Neural cell (in vitro differentiated cells): ENCODE measurements around the gene JADE1. TPM values are rescaled to one million over a fixed set of nuclear protein-coding genes. Genes with fewer than 3 reads are reported as not detected.

Source experiments
- H2AFZ ChIP-seq: fragments of 200-600, 300-800 bp; sonication (generic), shearing (Covaris generic); 2 replicates; pipeline ENCODE4 v1.6.0; 2014; ENCODE audit warnings: low read depth, mild to moderate bottlenecking, antibody characterized with exemption, low read length, moderate library complexity
- H3F3A ChIP-seq: fragments of 200-600 bp; shearing (Covaris generic); 2 replicates; pipeline ENCODE4 v1.6.1; 2016; ENCODE audit warnings: mild to moderate bottlenecking, moderate library complexity, mixed read lengths, antibody characterized with exemption, low read length; ENCODE audit not compliant: insufficient read depth, poor library complexity, severe bottlenecking
- H3K27ac ChIP-seq: fragments of 200-600, 300-800 bp; sonication (generic), shearing (Covaris generic); 2 replicates; pipeline ENCODE4 v1.5.1; 2014; ENCODE audit warnings: mild to moderate bottlenecking, low read length, moderate library complexity
- H3K27me3 ChIP-seq: fragments of 300-800, 200-600 bp; sonication (generic), shearing (Covaris generic); 2 replicates; pipeline ENCODE4 v1.6.0; 2014; ENCODE audit warnings: mild to moderate bottlenecking, low read depth, low read length, moderate library complexity; ENCODE audit not compliant: insufficient read depth
- H3K36me3 ChIP-seq: fragments of 300-800, 200-600 bp; sonication (generic), shearing (Covaris generic); 2 replicates; pipeline ENCODE4 v1.5.1; 2014; ENCODE audit warnings: mild to moderate bottlenecking, antibody characterized with exemption, low read length, moderate library complexity; ENCODE audit not compliant: insufficient read depth
- H3K4me2 ChIP-seq: fragments of 300-800, 200-600 bp; sonication (generic), shearing (Covaris generic); 2 replicates; pipeline ENCODE4 v1.6.0; 2014; ENCODE audit warnings: mild to moderate bottlenecking, low read length
- H3K4me3 ChIP-seq: fragments of 300-800, 200-600 bp; sonication (generic), shearing (Covaris generic); 2 replicates; pipeline ENCODE4 v1.5.1; 2014; ENCODE audit warnings: mild to moderate bottlenecking, low read length, moderate library complexity
- H3K79me2 ChIP-seq: fragments of 200-600 bp; shearing (Covaris generic); replicated peaks from 2 replicates; pipeline ENCODE4 v1.6.0; 2014; ENCODE audit warnings: mild to moderate bottlenecking, low read length, moderate library complexity; ENCODE audit not compliant: insufficient read depth
- H3K9ac ChIP-seq: fragments of 300-800, 200-600 bp; sonication (generic), shearing (Covaris generic); 2 replicates; pipeline ENCODE4 v1.6.1; 2016; ENCODE audit warnings: mild to moderate bottlenecking, low read length, mixed read lengths
- H3K9me2 ChIP-seq: fragments of 200-600 bp; shearing (Covaris generic); 2 replicates; pipeline ENCODE4 v1.6.1; 2016; ENCODE audit warnings: mild to moderate bottlenecking, low read length, mixed read lengths; ENCODE audit not compliant: insufficient read depth
- H3K9me3 ChIP-seq: fragments of 200-600, 300-800 bp; sonication (generic), shearing (Covaris generic); 2 replicates; pipeline ENCODE4 v1.6.1; 2016; ENCODE audit warnings: mild to moderate bottlenecking, mixed run types, low read length, moderate library complexity, mixed read lengths
- H4K20me1 ChIP-seq: fragments of 200-600 bp; shearing (Covaris generic); 2 replicates; pipeline ENCODE4 v1.6.1; 2016; ENCODE audit warnings: mild to moderate bottlenecking, mixed run types; ENCODE audit not compliant: insufficient read depth
- CTCF ChIP-seq: fragments of 450-650 bp; IDR thresholded peaks from 2 replicates; pipeline ENCODE4 v1.5.1; 2014; ENCODE audit warnings: antibody characterized with exemption, mild to moderate bottlenecking, moderate library complexity; ENCODE audit not compliant: poor library complexity, severe bottlenecking
- EP300 ChIP-seq: fragments of 450-650 bp; conservative IDR thresholded peaks from 2 replicates; pipeline ENCODE4 v1.6.1; 2014; ENCODE audit warnings: antibody characterized with exemption, mild to moderate bottlenecking, moderate library complexity; ENCODE audit not compliant: poor library complexity, severe bottlenecking
- EZH2 ChIP-seq: fragments of 200-600, 300-800 bp; shearing (Covaris generic), sonication (generic); IDR thresholded peaks from 2 replicates; pipeline ENCODE4 v1.6.1; 2014; ENCODE audit warnings: antibody characterized with exemption, low read length, borderline replicate concordance, mild to moderate bottlenecking; ENCODE audit not compliant: insufficient read depth, poor library complexity, severe bottlenecking
- MXI1 ChIP-seq: fragments of 450-650 bp; conservative IDR thresholded peaks from 2 replicates; pipeline ENCODE4 v1.6.1; 2014; ENCODE audit warnings: antibody characterized with exemption, mild to moderate bottlenecking; ENCODE audit not compliant: poor library complexity, severe bottlenecking
- POLR2AphosphoS5 ChIP-seq: IDR thresholded peaks from 2 replicates; pipeline ENCODE4 v1.6.1; 2012
- RAD21 ChIP-seq: fragments of 450-650 bp; conservative IDR thresholded peaks from 2 replicates; pipeline ENCODE4 v1.6.1; 2014; ENCODE audit warnings: antibody characterized with exemption, mild to moderate bottlenecking, moderate library complexity
- REST ChIP-seq: IDR thresholded peaks from 2 replicates; pipeline ENCODE4 v1.6.1; 2012; ENCODE audit warnings: borderline replicate concordance
- SMC3 ChIP-seq: fragments of 450-650 bp; conservative IDR thresholded peaks from 2 replicates; pipeline ENCODE4 v1.6.1; 2014; ENCODE audit warnings: antibody characterized with exemption, mild to moderate bottlenecking, moderate library complexity; ENCODE audit not compliant: poor library complexity
- TAF1 ChIP-seq: IDR thresholded peaks from 2 replicates; pipeline ENCODE4 v1.6.1; 2012; ENCODE audit warnings: low read depth
- polyA plus RNA-seq: library from polyadenylated mRNA; depleted of rRNA; stranded (reverse); fragments of >200 nt; gene quantifications from 2 replicates; pipeline ENCODE4 v1.2.3, GENCODE V29; 2014

Gene JADE1
- polyA plus RNA-seq, 1 donor from 2014 or later = 14.5 TPM

- H3F3A ChIP-seq = no peaks in the 10 kb centered on the region
- no peak overlapping the region for H2AFZ ChIP-seq
- no peaks in the 10 kb centered on the region for H3K27me3 ChIP-seq
- no peak overlapping the region for H3K9ac ChIP-seq
- H3K79me2 ChIP-seq = no peaks in the 10 kb centered on the region
- H3K4me3 ChIP-seq = no peak overlapping the region
- no peak overlapping the region for H3K27ac ChIP-seq
- H3K9me3 ChIP-seq = no peaks in the 10 kb centered on the region
- no peaks in the 10 kb centered on the region for H3K9me2 ChIP-seq
- H3K36me3 ChIP-seq = no peaks in the 10 kb centered on the region
- no peak overlapping the region for H3K4me2 ChIP-seq
- TF ChIP-seq EP300 = no peak
- no peaks in the 10 kb centered on the region for H4K20me1 ChIP-seq
Observed at GRCh38 chr4:128907981-128908380, 98.5 kb downstream of the JADE1 start.

- H3K27me3 ChIP-seq = no peaks in the 10 kb centered on the region
- no peaks in the 10 kb centered on the region for H3K9me2 ChIP-seq
- H3K79me2 ChIP-seq = no peaks in the 10 kb centered on the region
- no peaks in the 10 kb centered on the region for H3K9me3 ChIP-seq
- no peak overlapping the region for H3K4me3 ChIP-seq
- H3F3A ChIP-seq = no peaks in the 10 kb centered on the region
- no peak overlapping the region for H2AFZ ChIP-seq
- TF ChIP-seq POLR2AphosphoS5 = no peak
- TF ChIP-seq REST = no peak
- TF ChIP-seq TAF1 = no peak
- TF ChIP-seq CTCF = no peak
- no peak for TF ChIP-seq EZH2
- TF ChIP-seq EP300 = no peak
- TF ChIP-seq MXI1 = no peak
- no peak for TF ChIP-seq RAD21
- no peak for TF ChIP-seq SMC3
- no peaks in the 10 kb centered on the region for H4K20me1 ChIP-seq
- no peak overlapping the region for H3K4me2 ChIP-seq
- H3K36me3 ChIP-seq = no peaks in the 10 kb centered on the region
- H3K27ac ChIP-seq = no peak overlapping the region
- H3K9ac ChIP-seq = no peak overlapping the region
Observed at GRCh38 chr4:128908735-128909134, 99.2 kb downstream of the JADE1 start.

GRCh38 chr4:128913228-128913627 lies 103.7 kb downstream of the JADE1 start:
- Histone ChIP-seq H3F3A (no peaks in the 10 kb centered on the region), H3K4me3 (no peak overlapping the region), H3K36me3 (no peaks in the 10 kb centered on the region), H4K20me1 (no peaks in the 10 kb centered on the region), H3K27me3 (no peaks in the 10 kb centered on the region), H2AFZ (no peak overlapping the region), H3K9me3 (no peaks in the 10 kb centered on the region), H3K4me2 (no peak overlapping the region), H3K27ac (no peak overlapping the region), H3K79me2 (no peaks in the 10 kb centered on the region), H3K9me2 (no peaks in the 10 kb centered on the region), H3K9ac (no peak overlapping the region)
- no peak for TF ChIP-seq EZH2
- no peak for TF ChIP-seq POLR2AphosphoS5
- no peak for TF ChIP-seq RAD21
- no peak for TF ChIP-seq REST
- no peak for TF ChIP-seq CTCF
- TF ChIP-seq TAF1 = no peak
- no peak for TF ChIP-seq MXI1
- no peak for TF ChIP-seq EP300
- TF ChIP-seq SMC3 = no peak
